Skin of body (tissue), 2 donors: ENCODE results near the gene RAMAC. TPM values are rescaled to one million over a fixed set of nuclear protein-coding genes. Genes with fewer than 3 reads are reported as not detected.
"Not testable (repeated sequence)": the region's sequence is repeated elsewhere in the genome, so short reads cannot be mapped to it uniquely, and the experiment has no call there.

Experiments used
- DNase-seq: peaks from one replicate; lab custom pipeline; 2025; lab: John Stamatoyannopoulos, UW
- total RNA-seq: library from RNA; depleted of rRNA; stranded (reverse); fragments of >200 nt; gene quantifications from one replicate; pipeline ENCODE4 v1.2.3, GENCODE V29; 2014

Gene RAMAC
- total RNA-seq, 1 donor from 2014 or later, result 32.2 TPM

DNA sequence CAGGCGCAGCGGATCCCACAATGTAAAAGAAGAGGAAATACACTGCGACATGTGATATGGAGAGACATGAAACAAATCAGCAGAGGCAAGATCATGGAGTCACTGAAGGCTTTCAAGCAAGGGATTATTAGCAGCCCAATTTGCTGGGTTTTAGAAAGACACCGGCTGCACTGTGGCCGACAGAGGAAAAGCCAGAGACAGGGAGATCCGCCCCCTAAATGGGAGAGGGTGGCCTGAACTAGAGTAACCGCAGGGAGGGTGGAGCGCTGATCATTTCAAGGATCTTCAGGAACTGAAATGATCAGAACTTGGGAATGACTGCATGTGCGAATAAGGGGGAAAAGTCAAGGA lies 26.0 kb downstream of the RAMAC start:
- peak; percentile 55 for DNase-seq

DNA sequence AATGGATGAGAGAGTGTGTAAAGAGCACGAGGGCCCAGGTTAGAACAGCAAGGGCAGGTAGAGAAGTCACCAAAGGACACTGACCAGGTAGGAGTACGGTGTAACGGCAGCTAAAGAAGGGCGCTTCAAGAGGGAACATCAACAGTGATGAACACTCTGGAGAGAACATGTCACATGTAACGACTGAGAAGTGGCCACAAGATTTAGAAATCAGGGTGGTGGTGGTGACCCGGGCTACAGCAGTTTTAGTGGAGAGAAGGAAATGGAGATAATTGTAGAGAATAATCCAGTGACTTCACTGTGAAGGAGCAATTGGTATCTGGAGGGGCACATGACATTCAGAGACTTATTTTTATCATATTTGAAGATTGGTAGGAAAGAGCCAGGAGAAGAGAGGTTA lies 26.6 kb downstream of the RAMAC start:
- no peak for DNase-seq

DNA sequence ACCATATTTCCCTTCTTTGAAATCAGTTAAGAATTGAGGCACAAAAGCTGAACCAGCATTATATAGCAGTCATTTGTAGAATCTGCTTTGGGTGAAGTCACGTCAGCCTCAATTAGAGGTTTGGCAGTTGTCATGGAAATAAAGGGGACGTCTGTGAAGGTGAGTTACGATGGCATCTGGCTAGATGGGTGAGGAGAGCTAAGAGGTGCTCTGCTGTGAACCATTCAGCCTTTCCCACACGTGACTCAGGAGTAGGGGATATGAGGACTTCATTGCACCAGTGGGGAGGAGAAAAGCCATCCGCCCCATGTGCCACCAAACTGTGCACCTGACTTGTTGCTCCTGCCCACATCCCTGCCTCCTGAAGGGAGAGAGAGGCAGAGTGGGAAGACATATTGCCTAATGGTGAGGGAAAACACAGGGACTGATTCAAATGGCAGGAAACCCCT lies 28.2 kb downstream of the RAMAC start:
- no peak for DNase-seq

DNA sequence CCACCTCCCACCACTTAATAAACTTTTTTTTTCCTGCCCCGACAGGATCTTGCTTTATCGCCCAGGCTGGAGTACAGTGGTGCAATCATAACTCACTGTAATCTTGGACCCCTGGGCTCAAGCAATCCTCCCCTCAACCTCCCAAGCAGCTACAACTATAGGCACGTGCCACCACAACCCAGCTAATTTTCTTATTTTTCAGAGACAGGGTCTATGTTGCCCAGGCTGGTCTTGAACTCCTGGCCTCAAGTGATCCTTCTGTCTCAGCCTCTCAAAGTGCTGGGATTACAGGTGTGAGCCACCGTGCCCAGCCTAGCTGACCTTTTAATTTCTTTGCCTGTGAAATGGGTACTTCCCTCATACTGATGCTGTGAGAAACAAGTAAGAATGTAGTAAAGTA lies 29.4 kb downstream of the RAMAC start:
- no peak for DNase-seq

DNA sequence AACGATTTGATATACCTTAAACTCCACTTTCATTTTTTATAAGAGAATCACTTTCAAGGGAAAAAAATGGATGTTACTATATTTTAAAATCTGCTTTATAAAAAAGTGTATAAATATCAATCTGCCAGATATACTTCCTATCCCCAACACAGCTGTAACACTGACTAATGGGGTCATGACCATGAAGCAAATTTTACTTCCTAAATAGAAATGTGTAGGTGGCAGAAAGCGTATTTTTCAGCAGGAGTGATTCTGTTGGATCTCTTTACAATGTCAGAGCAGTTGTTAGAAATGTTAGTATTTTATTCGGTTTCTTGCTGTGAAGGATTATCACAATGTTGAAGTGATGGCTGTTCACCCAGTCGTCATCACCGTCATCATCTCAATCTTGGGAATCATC lies 30.9 kb downstream of the RAMAC start:
- DNase-seq, result no peak

DNA sequence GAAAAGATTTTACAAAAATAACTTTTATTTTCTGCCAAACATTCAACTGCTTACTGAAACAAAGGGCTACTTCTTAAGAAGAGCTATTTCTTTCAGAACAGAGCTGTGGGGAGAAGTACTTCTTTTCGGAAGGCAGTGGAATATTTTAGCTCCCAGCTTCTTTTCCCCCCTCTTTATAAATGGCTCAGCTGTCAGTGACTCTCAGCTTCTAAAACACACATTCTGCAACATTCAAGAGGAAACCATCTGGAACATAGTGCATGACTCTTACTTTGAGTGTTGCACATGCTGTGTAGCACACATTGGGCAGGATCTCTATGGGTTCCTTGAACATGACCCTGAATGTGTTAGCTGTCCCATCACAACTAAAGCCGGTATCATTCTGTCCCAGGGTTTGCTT lies 32.4 kb downstream of the RAMAC start:
- no peak for DNase-seq

DNA sequence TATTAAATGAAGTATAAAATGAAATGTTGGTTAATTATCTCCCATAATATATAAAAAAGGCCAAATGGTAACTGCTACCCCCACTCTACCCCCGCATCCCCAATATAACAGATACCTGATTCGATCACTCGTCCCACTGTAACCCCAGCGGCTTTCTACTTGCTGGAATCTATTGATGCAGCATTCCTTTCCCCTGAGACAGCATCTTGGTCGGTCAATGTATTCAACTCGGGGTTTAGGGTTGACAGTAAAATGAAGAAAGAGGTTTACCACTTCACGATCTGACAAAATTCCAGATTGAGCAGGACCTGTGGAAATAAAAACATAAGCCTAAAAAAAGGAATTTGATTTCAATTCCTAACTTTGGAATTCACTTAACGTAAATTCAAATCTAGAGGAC lies 44.0 kb downstream of the RAMAC start:
- DNase-seq, result no peak

DNA sequence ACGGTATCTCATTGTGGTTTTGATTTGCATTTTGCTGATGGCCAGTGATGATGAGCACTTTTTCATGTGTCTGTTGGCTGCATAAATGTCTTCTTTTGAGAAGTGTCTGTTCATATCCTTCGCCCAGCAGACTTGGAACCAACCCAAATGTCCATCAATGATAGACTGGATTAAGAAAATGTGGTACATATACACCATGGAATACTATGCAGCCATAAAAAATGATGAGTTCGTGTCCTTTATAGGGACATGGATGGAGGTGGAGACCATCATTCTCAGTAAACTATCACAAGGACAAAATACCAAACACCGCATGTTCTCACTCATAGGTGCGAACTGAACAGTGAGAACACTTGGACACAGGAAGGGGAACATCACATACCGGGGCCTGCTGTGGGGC lies 45.2 kb downstream of the RAMAC start:
- not testable (repeated sequence) for DNase-seq

DNA sequence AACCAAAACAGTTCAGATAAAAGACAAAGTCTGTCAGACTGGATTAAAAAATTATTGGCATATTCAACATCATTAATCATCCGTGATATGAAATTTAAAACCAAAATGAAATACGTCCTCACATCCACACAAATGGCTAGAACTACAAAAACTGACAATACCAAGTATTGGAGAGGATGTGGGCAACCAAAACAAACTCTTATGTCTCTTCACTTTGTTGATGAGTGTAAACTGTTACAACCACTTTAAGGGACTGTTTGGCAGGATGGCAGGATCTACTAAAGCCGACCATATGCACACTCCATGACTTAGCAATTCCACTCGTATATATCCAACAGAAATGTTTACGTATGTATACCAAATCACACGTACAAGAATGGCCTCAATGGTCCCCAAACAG lies 50.2 kb downstream of the RAMAC start:
- DNase-seq, result no peak

DNA sequence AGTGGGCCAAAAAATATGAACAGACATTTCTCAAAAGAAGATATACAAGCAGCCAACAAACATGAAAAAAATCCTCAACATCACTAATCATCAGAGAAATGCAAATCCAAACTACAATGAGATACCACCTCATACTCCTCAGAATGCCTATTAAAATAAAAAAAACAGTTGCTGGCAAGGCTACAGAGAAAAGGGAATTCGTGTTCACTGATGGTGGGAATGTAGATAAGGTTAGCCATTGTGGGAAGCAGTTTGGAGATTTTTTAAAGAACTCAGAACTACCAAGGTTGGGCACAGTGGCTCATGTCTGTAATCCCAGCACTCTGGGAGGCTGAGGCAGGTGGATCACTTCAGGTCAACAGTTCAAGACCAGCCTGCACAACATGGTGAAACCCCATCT lies 53.2 kb downstream of the RAMAC start:
- DNase-seq, result no peak

Other genes with a start within 250 kb of the RAMAC start
- 6.5 TPM for gene FSD2, start 180.1 kb upstream of the RAMAC start, total RNA-seq
- 5.7 TPM for gene WHAMM, start 176.6 kb upstream of the RAMAC start, total RNA-seq
- 16.8 TPM for gene HOMER2, start 33.5 kb upstream of the RAMAC start, total RNA-seq
- gene C15orf40, start 25.4 kb downstream of the RAMAC start, total RNA-seq, result 11.7 TPM
- gene BTBD1, start 81.0 kb downstream of the RAMAC start, total RNA-seq, result 56.2 TPM
- 4.5 TPM for gene TM6SF1, start 121.4 kb downstream of the RAMAC start, total RNA-seq
- 11.7 TPM for gene HDGFL3, start 221.6 kb downstream of the RAMAC start, total RNA-seq